Fibroblast of the aortic adventitia (primary cell): Measurements from ENCODE around the gene CDC42BPG. TPM values are rescaled to one million over a fixed set of nuclear protein-coding genes. Genes with fewer than 3 reads are reported as not detected.

Experiments
- DNase-seq: peaks from one replicate; pipeline ENCODE4 v3.0.0-alpha.2; 2010; ENCODE audit warnings: low read depth
- H3K4me3 ChIP-seq: 2 replicates; pipeline ENCODE4 v1.5.1; 2011; ENCODE audit warnings: low read depth, mild to moderate bottlenecking, control low read depth, low read length, moderate library complexity
- total RNA-seq: library from RNA; depleted of rRNA; stranded (reverse); fragments of >200 nt; gene quantifications from 2 replicates; pipeline ENCODE4 v1.2.3, GENCODE V29; 2012; ENCODE audit warnings: low replicate concordance
- TF ChIP-seq, protein P1 (sequence below): IDR thresholded peaks from 2 replicates; pipeline ENCODE4 v1.5.1; 2011; ENCODE audit warnings: mild to moderate bottlenecking, low read length, control low read depth, inconsistent platforms; ENCODE audit not compliant: insufficient read depth

Gene CDC42BPG
- total RNA-seq, 1 donor, result 0.09 TPM

- DNase-seq, result peak; percentile 96
- peak within 1 kb of the TSS; percentile 97 for H3K4me3 ChIP-seq
- TF ChIP-seq, protein P1, sequence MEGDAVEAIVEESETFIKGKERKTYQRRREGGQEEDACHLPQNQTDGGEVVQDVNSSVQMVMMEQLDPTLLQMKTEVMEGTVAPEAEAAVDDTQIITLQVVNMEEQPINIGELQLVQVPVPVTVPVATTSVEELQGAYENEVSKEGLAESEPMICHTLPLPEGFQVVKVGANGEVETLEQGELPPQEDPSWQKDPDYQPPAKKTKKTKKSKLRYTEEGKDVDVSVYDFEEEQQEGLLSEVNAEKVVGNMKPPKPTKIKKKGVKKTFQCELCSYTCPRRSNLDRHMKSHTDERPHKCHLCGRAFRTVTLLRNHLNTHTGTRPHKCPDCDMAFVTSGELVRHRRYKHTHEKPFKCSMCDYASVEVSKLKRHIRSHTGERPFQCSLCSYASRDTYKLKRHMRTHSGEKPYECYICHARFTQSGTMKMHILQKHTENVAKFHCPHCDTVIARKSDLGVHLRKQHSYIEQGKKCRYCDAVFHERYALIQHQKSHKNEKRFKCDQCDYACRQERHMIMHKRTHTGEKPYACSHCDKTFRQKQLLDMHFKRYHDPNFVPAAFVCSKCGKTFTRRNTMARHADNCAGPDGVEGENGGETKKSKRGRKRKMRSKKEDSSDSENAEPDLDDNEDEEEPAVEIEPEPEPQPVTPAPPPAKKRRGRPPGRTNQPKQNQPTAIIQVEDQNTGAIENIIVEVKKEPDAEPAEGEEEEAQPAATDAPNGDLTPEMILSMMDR, result peak; percentile 57
Observed at GRCh38 chr11:64878494-64879243, 34.2 kb upstream of the CDC42BPG start, which contains the start of gene EHD1. EHD1 (minus strand) TSS chr11:64878621; CDS start chr11:64878464, 157 bp downstream.

DNA sequence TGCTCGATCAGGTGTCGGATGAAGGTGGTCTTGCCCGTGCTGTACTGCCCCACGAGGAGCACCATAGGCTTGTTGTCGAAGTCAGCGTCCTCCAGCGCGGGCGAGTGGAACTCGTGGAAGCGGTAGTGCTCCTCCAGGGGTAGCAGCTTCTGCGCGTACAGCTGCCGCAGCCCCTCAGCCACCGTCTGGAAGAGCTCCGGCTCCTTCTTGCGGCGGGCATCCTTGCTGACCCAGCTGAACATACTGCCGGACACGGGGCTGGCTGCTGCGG lies 33.7 kb upstream of the CDC42BPG start:
- DNase-seq, result no peak
- peak overlapping the region; percentile 97 for H3K4me3 ChIP-seq
- TF ChIP-seq, protein P1, result peak; percentile 14

GRCh38 chr11:64877390-64878222 lies 33.2 kb upstream of the CDC42BPG start:
- TF ChIP-seq, protein P1, result no peak
- no peak for DNase-seq
- peak overlapping the region; percentile 97 for H3K4me3 ChIP-seq

GRCh38 chr11:64876835-64877341 lies 32.4 kb upstream of the CDC42BPG start:
- peak overlapping the region; percentile 97 for H3K4me3 ChIP-seq
- DNase-seq, result peak; percentile 69
- TF ChIP-seq, protein P1, result no peak

- H3K4me3 ChIP-seq, result peak overlapping the region; percentile 97
- TF ChIP-seq, protein P1, result no peak
- DNase-seq, result no peak
Observed at GRCh38 chr11:64876229-64876750, 31.8 kb upstream of the CDC42BPG start.

GRCh38 chr11:64875369-64876228 lies 31.1 kb upstream of the CDC42BPG start:
- peak overlapping the region; percentile 97 for H3K4me3 ChIP-seq
- no peak for DNase-seq

More at GRCh38 chr11:64875369-64876228, 31.1 kb upstream of the CDC42BPG start:
- TF ChIP-seq, protein P1, result peak; percentile 21
